Adrenal gland (tissue), 12 donors: Measurements from ENCODE around the gene ETV3. TPM values are rescaled to one million over a fixed set of nuclear protein-coding genes. Genes with fewer than 3 reads are reported as not detected.

Experiments
- DNase-seq, 7 donors: peaks; one replicate each; pipeline ENCODE4 v3.0.0-alpha.2; 2019 to 2020
- H3K27ac ChIP-seq, 5 donors: fragments of 200-600 bp; sonication (generic) in 4 of 5; 1 replicate in 3 of 5; 2 replicates in 2 of 5; pipeline versions ENCODE4 v1.5.1 to v1.8.0; 2016 to 2020; ENCODE audit warnings: mild to moderate bottlenecking in 1 of 5
- H3K27me3 ChIP-seq: fragments of 200-600 bp; 2 replicates; pipeline ENCODE4 v1.8.0; 2021
- H3K36me3 ChIP-seq, 2 donors: fragments of 200-600 bp; replicated peaks in 1 of 2; 1 replicate in 1 of 2; 2 replicates in 1 of 2; pipeline versions ENCODE4 v1.5.1 to v1.8.0; 2018 to 2022
- H3K4me1 ChIP-seq, 2 donors: fragments of 200-600 bp; replicated peaks in 1 of 2; 1 replicate in 1 of 2; 2 replicates in 1 of 2; pipeline versions ENCODE4 v1.5.1 to v1.8.0; 2018 to 2021
- H3K4me3 ChIP-seq, 4 donors: fragments of 200-600 bp; sonication (generic) in 3 of 4; one replicate each; pipeline ENCODE4 v1.5.1; 2016 to 2018
- H3K9me3 ChIP-seq, 3 donors: fragments of 200-600 bp; sonication (generic) in 1 of 3; replicated peaks in 1 of 3; 1 replicate in 2 of 3; 2 replicates in 1 of 3; pipeline versions ENCODE4 v1.5.1 to v1.8.0; 2016 to 2021
- CTCF ChIP-seq, 6 experiments: fragments of 450-650 bp in 4 of 6; fragments of 200-600 bp in 2 of 6; sonication (generic) in 1 of 6; IDR thresholded peaks; 1 replicate in 5 of 6; 2 replicates in 1 of 6; pipeline versions ENCODE4 v1.5.1 to v1.8.0; 2016 to 2021; ENCODE audit warnings: antibody characterized with exemption in 6 of 6, mild to moderate bottlenecking in 2 of 6, moderate library complexity in 1 of 6
- POLR2A ChIP-seq, 2 donors: fragments of 450-650 bp; IDR thresholded peaks; one replicate each; pipeline ENCODE4 v1.6.1; 2017; ENCODE audit warnings: antibody characterized with exemption in 2 of 2, mild to moderate bottlenecking in 2 of 2, moderate library complexity in 1 of 2
- WGBS, 4 donors: extraction: QIAGEN DNeasy Blood & Tissue Kit in 2 of 4; methylation state at CpG; one replicate each; pipeline versions ENCODE4 v1.1.5 to v1.1.7; 2013 to 2017; 5-methylcytosine and 5-hydroxymethylcytosine counted together
- intact Hi-C, 2 donors: fragments of 100-400 bp; cut with DNase I; formaldehyde crosslinking; loops; one replicate each; pipeline versions ENCODE4 v1.14.1 to v1.15.0; 2022 to 2023
- polyA plus RNA-seq, 3 donors: library from polyadenylated mRNA; stranded (reverse); fragments of 200-250 nt in 2 of 3; fragments of 350-450 nt in 1 of 3; fragmentation: Illumina TruSeq in 1 of 3; extraction: RNeasy Lipid Tissue Mini Kit (QIAGEN cat#74804) in 1 of 3; gene quantifications; one replicate each; pipeline ENCODE4 v1.2.3, GENCODE V29; 2013 to 2014
- total RNA-seq, 9 donors: library from RNA; depleted of rRNA in 4 of 9; stranded (reverse); fragments of >200 nt in 4 of 9; fragments of 120-200 nt in 1 of 9; fragmentation: NEBNext Ultra II Directional in 1 of 9; extraction: Animal tissue kit (Norgen Biotek cat#: 25700) in 1 of 9; gene quantifications; one replicate each; pipeline versions ENCODE4 v1.1.0 to v1.2.4, GENCODE V29; 2013 to 2023
- donor health status: healthy with polysubstance abuse.
- donor health status: Bipolar disorder and iron deficiency.
- donor health status: DM: yes; HTN: yes; CAD: no.
- donor health status: DM: no; HTN: no; CAD: no.
- donor health status: DM: no; HTN: no; CAD: no.
- donor health status: DM: yes; HTN: yes; CAD: no.

The ETV3 gene
- total and polyA plus RNA-seq, 12 donors = 3.3 to 18.7 (median 11.1) TPM

GRCh38 chr1:157111396-157112165 lies 26.6 kb downstream of the ETV3 start:
- TF ChIP-seq CTCF (IDR thresholded peaks at IDR 0.05) = no peak
- H3K27me3 ChIP-seq = peaks cover 21% of the 10 kb centered on the region
- H3K36me3 ChIP-seq = no peaks in the 10 kb centered on the region
- H3K4me1 ChIP-seq = no peaks in the 10 kb centered on the region
- WGBS, 4 donors = 52 to 64% (median 56%) methylated on average over 13 to 19 of the region's 19 CpGs
- no peak overlapping the region for H3K4me3 ChIP-seq
- H3K9me3 ChIP-seq = no peaks in the 10 kb centered on the region
- no peak overlapping the region for H3K27ac ChIP-seq
- no peak for DNase-seq
- intact Hi-C loops = no loop called here

GRCh38 chr1:157110686-157111085 lies 27.5 kb downstream of the ETV3 start:
- no peak overlapping the region for H3K27ac ChIP-seq
- peaks cover 21% of the 10 kb centered on the region for H3K27me3 ChIP-seq
- TF ChIP-seq POLR2A (IDR thresholded peaks at IDR 0.05) (no peak), CTCF (IDR thresholded peaks at IDR 0.05) (no peak)
- 76 to 90% (median 84%) methylated on average over 3 of the region's 3 CpGs for WGBS, 4 donors
- no peaks in the 10 kb centered on the region for H3K9me3 ChIP-seq
- H3K36me3 ChIP-seq = no peaks in the 10 kb centered on the region
- H3K4me3 ChIP-seq = no peak overlapping the region
- intact Hi-C loops = no loop called here
- no peak for DNase-seq
- H3K4me1 ChIP-seq = no peaks in the 10 kb centered on the region

- 68 to 93% (median 80%) methylated on average over 4 to 6 of the region's 6 CpGs for WGBS, 4 donors
- H3K27me3 ChIP-seq = peaks cover 21% of the 10 kb centered on the region
- TF ChIP-seq POLR2A (IDR thresholded peaks at IDR 0.05) = no peak
- TF ChIP-seq CTCF (IDR thresholded peaks at IDR 0.05) = no peak
- H3K4me3 ChIP-seq = no peak overlapping the region
- H3K4me1 ChIP-seq = no peaks in the 10 kb centered on the region
- intact Hi-C loops = no loop called here
- H3K27ac ChIP-seq = no peak overlapping the region
- DNase-seq = no peak
- no peaks in the 10 kb centered on the region for H3K9me3 ChIP-seq
- no peaks in the 10 kb centered on the region for H3K36me3 ChIP-seq
These were observed 28.2 kb downstream of the ETV3 start for GRCh38 chr1:157110003-157110402.

- TF ChIP-seq POLR2A (IDR thresholded peaks at IDR 0.05) = no peak
- no peak for TF ChIP-seq CTCF (IDR thresholded peaks at IDR 0.05)
- intact Hi-C loops = no loop called here
- 56 to 68% (median 61%) methylated on average over 6 of the region's 6 CpGs for WGBS, 4 donors
- no peak for DNase-seq
- Histone ChIP-seq H3K36me3 (no peaks in the 10 kb centered on the region), H3K4me1 (no peaks in the 10 kb centered on the region), H3K27me3 (peaks cover 21% of the 10 kb centered on the region), H3K4me3 (no peak overlapping the region), H3K27ac (no peak overlapping the region), H3K9me3 (no peaks in the 10 kb centered on the region)
These were observed 29.7 kb downstream of the ETV3 start for GRCh38 chr1:157108448-157108847.
